Activated T-helper 9 cell treated with anti-CD3 and anti-CD28 coated beads, Interleukin-2, amount 50 U/mL, for 16 hours (primary cell): ENCODE data around the gene ANO6.

ENCODE experiments used
- DNase-seq: peaks from one replicate; pipeline ENCODE4 v3.0.0-alpha.2; 2020; ENCODE audit warnings: low read depth

Gene ANO6

GRCh38 chr12:45407981-45408728 is 192.3 kb downstream of the ANO6 start:
- DNase-seq, result no peak

- no peak for DNase-seq
Measured at GRCh38 chr12:45408729-45409114, 192.8 kb downstream of the ANO6 start.

DNA sequence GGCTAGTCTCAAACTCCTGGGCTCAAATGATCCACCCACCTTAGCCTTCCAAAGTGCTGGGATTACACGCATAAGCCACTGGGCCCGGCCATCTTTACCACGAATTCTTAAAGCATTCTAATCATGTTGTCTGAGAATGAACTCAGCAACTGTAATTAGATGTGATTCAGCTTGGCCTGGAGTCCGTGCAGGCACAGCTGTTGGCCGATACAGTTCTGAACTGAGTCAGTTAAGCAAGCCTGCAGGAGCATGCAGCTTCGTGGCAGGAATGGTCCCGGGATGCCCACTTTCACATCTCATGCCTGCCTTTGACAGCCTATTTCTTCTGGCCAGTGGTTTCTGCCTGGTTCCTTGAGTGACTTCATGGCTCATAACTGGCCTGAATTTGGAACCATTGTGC is 194.1 kb downstream of the ANO6 start:
- no peak for DNase-seq

DNA sequence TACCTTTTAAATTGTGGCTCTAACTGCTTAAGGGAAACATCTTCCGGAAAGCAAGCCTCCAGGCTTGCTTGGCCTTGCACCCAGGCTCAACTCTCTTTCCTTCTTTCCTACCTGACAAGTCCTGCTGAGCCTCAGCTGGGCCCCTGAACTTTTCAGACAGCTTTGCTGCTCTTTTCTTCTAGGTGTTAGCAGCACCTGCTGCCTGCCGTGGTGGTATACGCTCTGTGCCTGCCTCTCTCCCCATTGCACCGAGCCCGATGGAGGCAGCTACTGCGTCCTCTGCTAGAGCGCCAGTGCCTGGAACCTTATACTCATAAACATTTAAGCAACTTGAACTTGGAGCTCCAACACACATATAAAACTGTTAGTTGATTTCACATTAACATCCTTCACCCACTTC is 195.7 kb downstream of the ANO6 start:
- no peak for DNase-seq

DNA sequence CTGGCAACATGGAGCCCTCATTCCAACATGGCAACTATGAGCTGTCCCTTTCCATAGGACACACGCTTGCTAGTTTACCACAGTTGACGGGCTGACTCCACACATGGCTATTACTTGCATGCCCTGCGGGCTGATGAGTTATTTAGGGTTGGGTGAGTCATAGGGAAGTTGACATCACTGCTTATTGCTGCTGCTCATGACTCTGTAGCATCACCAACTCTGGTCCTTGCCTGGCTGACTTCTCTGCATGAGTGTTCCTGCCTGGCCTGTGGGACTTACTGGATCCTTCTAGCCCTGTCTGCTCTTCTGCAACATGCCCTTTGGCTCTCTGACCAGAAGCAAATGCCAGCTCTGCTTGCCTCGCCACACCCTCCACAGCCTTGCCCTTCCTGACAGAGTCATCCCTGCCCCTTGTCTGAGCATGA is 199.5 kb downstream of the ANO6 start:
- DNase-seq, result no peak

- no peak for DNase-seq
Measured at GRCh38 chr12:45416126-45416525, 200.2 kb downstream of the ANO6 start.

DNA sequence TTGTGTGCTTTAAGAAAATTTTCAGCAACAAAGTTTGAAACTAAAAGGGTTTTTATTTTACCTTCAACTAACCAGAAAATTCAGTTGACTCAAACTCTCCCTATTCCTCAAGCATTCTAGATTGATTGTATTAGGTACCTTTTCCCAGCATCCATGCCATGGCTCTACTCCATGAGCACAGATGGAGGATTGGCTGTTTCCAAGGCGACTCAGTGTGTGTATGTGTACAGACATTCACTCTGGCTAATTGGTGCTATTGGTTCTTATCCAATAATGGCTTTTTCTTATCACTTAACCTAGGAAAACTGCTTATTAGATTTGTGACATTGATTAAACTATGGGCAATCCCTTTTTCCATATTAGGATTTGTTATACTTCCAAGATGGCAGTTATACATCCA is 202.6 kb downstream of the ANO6 start:
- DNase-seq, result no peak

- DNase-seq, result no peak
Measured at GRCh38 chr12:45419317-45419814, 203.5 kb downstream of the ANO6 start.

DNA sequence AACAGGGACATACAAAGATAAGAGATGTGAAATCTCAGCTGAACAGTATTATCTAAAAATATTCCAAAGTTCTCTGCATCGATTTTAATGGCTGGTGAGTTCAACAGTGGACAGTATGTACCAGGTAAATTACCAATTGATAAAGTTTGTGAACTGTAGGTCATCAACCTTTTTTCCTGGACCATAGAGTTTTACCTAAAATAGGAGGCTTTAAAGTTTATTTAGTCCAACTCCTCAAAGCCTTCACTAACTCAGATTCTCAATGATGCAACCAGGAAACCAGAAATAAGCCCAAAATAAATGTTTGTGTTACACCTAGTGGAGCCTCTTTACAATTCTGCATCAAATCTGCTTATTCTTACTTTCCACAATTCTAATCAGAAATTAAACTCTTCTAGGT is 205.8 kb downstream of the ANO6 start:
- no peak for DNase-seq

GRCh38 chr12:45423931-45424330 is 208.0 kb downstream of the ANO6 start:
- no peak for DNase-seq

- no peak for DNase-seq
Measured at GRCh38 chr12:45425426-45425825, 209.5 kb downstream of the ANO6 start.

- no peak for DNase-seq
Measured at GRCh38 chr12:45426294-45426693, 210.4 kb downstream of the ANO6 start.

- DNase-seq, result no peak
Measured at GRCh38 chr12:45427042-45427441, 211.1 kb downstream of the ANO6 start.

- no peak for DNase-seq
Measured at GRCh38 chr12:45429831-45430230, 213.9 kb downstream of the ANO6 start.

DNA sequence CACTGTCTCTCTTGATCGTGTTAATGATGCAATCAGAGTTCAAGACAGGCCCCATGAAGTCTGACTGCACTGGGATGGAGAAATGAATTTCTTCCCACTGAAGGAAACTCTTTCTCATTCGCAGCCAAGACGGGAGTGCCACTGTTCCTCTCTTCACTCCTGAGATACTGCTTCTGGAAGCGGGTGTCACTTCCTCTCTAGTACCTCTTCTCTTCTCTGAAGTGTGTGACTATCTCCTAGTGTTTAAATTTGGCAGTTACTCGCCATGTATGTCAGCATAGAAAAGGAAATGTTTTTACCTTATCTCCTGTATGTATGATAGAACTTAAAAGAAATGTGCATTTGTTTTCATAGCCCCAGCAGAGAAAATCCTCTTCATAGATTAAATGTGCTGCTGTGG is 215.2 kb downstream of the ANO6 start:
- no peak for DNase-seq

DNA sequence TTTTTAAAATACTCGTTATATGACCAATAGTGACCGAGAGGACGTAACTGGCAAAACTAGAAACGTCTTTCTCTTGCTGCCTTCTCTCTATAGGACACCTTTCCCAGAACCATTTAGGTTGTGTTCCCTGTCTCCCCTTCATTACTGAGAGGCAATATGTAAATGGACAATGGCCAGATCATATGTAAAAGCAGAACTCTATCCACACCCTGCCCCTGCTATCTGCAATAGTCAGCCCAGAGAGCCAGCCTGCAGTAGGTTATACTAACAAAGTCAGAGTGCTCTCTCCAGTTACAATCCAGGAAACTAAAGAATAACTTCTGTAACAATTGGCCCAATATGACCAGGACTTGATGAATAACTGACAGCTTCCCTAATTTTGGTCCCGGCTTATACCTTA is 216.8 kb downstream of the ANO6 start:
- DNase-seq, result no peak

DNA sequence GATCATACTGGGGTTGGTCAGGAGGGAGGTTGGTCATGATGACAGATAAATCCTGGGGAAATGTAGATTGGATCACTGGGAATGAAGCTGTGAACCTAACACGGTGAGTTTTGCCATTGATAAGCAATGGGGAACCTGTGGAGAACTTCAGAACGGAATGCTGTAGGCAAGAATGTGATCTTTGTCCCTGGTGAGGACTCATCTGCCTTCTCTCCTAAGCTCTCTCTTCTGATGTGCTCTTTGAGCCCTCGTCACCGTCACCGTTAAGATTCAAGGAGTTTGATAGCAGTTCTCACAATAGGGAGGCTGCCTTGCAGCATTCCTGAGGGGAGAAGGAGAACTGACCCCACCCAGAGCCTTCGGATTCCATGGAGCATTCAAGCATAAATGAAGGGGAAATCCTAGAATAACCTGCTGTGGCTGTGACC is 217.6 kb downstream of the ANO6 start:
- DNase-seq, result no peak

GRCh38 chr12:45434094-45434493 is 218.2 kb downstream of the ANO6 start:
- no peak for DNase-seq

GRCh38 chr12:45435945-45436710 is 220.2 kb downstream of the ANO6 start:
- no peak for DNase-seq

GRCh38 chr12:45439039-45439438 is 223.1 kb downstream of the ANO6 start:
- DNase-seq, result no peak

DNA sequence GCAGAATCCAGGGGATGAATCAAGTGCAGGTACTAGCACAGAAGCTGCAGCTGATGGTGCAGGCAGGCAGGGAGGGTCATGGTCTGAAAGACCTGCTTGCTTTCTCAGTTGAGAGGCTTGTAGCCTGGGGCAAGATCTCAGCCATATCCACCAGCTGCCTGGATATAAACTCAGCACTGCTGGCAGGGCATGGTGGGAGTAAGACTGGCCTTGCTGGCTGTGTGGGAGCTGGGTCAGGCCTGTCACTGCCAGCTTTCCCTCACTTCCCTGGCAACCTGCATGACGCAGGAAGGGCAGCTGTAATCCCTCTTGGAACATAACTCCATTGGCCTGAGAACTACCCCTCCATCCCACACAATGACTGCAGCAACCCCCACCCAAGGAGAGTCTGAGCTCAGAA is 230.1 kb downstream of the ANO6 start:
- no peak for DNase-seq

DNA sequence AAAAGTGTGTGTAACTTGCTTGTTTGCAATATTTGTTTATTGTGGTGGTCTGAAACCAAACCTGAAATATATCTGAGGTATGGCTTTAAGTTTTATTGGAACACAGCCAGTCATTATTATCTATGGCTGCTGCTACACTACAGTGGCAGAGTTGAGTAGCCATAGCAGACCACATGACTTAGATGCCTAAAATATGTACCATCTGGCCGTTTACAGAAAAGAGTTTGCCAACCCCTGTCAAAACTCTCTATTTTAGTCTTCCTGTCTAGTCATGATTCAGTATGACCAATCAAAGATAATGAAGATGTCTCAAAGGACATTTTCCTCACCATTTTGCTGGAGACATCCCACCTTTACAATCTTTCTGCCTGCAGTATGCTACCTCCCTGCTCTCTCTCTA is 242.3 kb downstream of the ANO6 start:
- no peak for DNase-seq
